ENCODE data around the gene TUB.

GRCh38 chr11:8105133-8105532 lies 24.1 kb downstream of the TUB start:
- TF ChIP-seq TAF1 (IDR thresholded peaks at IDR 0.05; ENCODE audit: borderline replicate concordance, insufficient read depth, low read length): no peak
- TF ChIP-seq POLR2AphosphoS5 (IDR thresholded peaks at IDR 0.05; ENCODE audit: low read depth, low read length): no peak
- no peak for TF ChIP-seq REST (IDR thresholded peaks at IDR 0.05; ENCODE audit: insufficient read depth in 1 of 2, low read depth in 2 of 2, low read length in 2 of 2)
- no peak for TF ChIP-seq SIN3A (IDR thresholded peaks at IDR 0.05; ENCODE audit: borderline replicate concordance, insufficient read depth, low read length)

Data from PFSK-1 (cell line).